Measurements from ENCODE around the gene VKORC1L1.

DNA sequence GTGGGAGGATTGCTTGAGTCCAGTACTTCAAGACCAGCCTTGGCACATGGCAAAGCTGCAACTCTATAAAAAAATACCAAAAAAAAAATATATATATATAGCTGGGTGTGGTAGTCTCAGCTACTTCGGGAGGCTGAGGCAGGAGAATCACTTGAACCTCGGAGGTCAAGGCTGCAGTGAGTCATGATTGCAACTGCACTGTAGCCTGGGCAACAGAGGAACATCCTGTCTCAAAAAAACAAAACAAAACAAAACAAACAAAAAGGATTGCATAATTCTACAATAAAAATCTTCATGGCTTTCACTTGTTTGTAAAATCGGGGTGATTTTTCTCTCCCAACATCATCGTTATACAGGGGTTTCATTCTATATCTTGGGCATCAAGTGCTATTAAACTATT, 74.0 kb downstream of the VKORC1L1 start:
- TF ChIP-seq, protein P1, sequence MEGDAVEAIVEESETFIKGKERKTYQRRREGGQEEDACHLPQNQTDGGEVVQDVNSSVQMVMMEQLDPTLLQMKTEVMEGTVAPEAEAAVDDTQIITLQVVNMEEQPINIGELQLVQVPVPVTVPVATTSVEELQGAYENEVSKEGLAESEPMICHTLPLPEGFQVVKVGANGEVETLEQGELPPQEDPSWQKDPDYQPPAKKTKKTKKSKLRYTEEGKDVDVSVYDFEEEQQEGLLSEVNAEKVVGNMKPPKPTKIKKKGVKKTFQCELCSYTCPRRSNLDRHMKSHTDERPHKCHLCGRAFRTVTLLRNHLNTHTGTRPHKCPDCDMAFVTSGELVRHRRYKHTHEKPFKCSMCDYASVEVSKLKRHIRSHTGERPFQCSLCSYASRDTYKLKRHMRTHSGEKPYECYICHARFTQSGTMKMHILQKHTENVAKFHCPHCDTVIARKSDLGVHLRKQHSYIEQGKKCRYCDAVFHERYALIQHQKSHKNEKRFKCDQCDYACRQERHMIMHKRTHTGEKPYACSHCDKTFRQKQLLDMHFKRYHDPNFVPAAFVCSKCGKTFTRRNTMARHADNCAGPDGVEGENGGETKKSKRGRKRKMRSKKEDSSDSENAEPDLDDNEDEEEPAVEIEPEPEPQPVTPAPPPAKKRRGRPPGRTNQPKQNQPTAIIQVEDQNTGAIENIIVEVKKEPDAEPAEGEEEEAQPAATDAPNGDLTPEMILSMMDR (conservative IDR thresholded peaks at IDR 0.05): no peak
- no peak for TF ChIP-seq EZH2 (IDR thresholded peaks at IDR 0.05; ENCODE audit: low read depth)
